Fibroblast of pulmonary artery (primary cell): ENCODE results near the gene PIEZO1.

Experiments used
- DNase-seq: peaks from one replicate; pipeline ENCODE4 v3.0.0-alpha.2; 2010; ENCODE audit warnings: low read depth
- H3K4me3 ChIP-seq: replicated peaks from 2 replicates; pipeline ENCODE4 v1.5.1; 2011; ENCODE audit warnings: low read depth, mild to moderate bottlenecking, control low read depth, low read length, moderate library complexity
- TF ChIP-seq, protein P1 (sequence below): IDR thresholded peaks from 2 replicates; pipeline ENCODE4 v1.5.1; 2011; ENCODE audit warnings: mild to moderate bottlenecking, control low read depth, low read length, inconsistent platforms; ENCODE audit errors: missing control alignments

Gene PIEZO1

DNA sequence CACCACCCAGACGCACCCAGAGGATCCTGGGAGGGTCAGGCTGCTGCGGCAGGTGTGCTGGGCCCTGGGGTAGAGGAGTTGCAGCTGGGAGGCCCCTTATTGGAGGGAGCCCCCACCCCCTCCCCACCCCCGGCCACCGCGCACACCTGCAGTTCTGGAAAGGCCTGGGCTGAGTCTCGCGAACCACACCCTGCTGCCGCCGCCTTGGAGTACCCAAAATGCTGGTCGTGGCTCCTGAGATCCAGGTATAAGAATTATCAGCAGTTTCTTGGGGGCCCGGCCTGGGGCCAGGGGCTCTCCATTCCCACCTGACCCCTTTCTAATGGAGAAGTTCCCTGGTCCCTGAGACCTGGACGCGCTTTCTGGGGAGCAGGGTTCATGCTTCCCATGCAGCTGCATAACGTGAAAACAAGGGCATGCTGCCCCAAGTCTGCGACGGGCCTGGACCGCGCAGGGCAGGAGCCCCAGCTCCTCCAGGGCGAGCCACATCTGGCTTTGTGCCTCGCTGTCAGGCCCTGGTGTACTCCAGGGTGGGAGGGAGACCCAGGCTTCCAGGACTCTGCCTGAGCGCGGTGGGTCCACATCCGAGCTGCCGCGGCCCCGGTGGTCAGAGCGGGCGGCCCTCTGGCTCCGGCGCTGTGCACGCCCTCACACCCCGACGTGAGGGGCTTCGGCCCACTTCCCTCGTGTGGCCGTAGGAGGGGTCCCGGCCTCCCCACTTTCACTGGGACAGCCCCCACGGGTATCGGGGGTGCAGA lies 91.4 kb downstream of the PIEZO1 start:
- TF ChIP-seq, protein P1, sequence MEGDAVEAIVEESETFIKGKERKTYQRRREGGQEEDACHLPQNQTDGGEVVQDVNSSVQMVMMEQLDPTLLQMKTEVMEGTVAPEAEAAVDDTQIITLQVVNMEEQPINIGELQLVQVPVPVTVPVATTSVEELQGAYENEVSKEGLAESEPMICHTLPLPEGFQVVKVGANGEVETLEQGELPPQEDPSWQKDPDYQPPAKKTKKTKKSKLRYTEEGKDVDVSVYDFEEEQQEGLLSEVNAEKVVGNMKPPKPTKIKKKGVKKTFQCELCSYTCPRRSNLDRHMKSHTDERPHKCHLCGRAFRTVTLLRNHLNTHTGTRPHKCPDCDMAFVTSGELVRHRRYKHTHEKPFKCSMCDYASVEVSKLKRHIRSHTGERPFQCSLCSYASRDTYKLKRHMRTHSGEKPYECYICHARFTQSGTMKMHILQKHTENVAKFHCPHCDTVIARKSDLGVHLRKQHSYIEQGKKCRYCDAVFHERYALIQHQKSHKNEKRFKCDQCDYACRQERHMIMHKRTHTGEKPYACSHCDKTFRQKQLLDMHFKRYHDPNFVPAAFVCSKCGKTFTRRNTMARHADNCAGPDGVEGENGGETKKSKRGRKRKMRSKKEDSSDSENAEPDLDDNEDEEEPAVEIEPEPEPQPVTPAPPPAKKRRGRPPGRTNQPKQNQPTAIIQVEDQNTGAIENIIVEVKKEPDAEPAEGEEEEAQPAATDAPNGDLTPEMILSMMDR, result no peak
- DNase-seq, result no peak

DNA sequence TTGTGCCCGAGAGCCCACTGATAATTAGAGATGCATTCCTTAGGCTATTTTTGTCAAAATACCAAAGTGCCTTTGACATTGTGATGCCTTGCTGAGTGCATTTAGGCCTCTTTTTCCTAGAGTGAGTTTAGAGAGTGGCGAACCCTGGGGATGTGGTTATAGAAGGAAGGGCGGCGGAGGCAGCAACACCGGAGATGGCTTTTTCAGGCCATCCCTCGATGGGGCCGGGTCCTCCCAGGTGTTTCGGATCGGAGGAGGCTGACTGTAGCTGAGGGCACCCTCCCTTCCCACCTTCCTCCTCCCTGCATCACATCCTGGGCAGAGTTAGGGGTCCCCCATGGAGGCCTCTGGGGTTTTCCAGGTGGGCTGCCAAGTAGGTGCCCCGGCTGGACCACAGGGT lies 92.2 kb downstream of the PIEZO1 start:
- DNase-seq, result no peak
- TF ChIP-seq, protein P1, result no peak
- no peak overlapping the region for H3K4me3 ChIP-seq

More for the DNA sequence above, 91.4 kb downstream of the PIEZO1 start:
- no peak overlapping the region for H3K4me3 ChIP-seq

DNA sequence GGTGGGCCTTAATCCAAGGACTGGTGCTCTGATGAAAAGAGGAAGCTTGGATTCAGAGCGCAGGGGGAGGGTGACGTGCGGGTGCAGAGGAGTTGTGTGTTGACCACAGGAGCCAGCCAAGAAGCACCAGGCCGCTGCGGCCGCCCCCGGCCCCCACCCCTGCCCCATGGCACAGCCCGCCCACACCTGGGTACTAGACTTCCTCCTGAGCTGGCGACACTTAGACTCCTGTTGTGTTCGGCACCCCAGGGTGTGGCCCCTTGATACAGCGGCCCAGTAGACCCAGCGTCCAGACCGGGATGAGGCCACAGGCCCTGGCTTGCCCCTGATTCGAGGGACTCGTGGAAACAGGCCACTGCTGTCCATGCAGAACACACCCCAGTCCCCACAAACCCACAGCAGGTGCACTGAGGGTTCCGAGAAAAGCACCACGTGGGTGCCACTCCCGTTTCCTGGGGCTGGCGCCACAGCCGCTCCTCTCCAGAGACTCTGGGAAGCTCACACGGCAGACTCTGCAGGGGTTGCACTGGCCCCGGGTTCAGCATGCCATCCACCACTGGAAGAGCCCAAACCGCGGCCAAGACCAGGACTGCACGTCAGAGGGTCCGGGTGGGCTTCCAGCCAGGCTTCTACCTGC lies 93.0 kb downstream of the PIEZO1 start:
- H3K4me3 ChIP-seq, result no peak overlapping the region
- no peak for DNase-seq
- TF ChIP-seq, protein P1, result no peak

DNA sequence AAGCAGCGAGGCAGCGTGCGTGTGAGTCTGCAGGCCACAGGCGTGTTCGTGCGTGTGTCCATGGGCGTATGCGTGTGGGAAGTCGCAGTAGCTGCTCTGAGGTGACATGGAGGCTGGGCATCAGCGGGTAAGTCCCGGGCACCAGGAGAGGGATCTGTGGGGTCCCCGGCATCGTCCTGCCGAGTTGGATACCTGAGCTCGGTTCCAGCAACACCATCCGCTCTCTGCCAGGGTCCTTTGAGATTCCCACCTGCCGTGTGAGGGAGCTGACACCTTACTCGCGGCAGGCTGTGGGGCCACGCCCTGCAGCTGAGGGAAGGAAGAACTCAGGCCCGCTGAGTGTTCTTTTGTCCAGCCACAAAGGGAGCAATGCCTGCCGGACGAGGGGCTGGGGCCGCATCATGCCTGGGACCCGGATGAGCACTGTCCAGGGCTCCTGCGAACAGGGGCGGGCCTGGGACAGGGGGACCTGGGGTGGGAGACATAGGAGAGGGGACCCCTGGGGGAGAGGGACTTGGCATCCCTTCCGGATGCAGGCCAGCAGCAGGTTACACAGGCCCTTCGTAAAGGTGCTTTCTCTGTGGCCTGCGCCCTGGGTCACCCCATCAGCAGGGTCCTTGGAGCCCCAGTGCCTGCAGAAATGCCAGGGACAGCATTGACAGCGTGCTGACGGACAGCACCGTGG lies 93.7 kb downstream of the PIEZO1 start:
- DNase-seq, result no peak
- H3K4me3 ChIP-seq, result no peak overlapping the region
- TF ChIP-seq, protein P1, result no peak

DNA sequence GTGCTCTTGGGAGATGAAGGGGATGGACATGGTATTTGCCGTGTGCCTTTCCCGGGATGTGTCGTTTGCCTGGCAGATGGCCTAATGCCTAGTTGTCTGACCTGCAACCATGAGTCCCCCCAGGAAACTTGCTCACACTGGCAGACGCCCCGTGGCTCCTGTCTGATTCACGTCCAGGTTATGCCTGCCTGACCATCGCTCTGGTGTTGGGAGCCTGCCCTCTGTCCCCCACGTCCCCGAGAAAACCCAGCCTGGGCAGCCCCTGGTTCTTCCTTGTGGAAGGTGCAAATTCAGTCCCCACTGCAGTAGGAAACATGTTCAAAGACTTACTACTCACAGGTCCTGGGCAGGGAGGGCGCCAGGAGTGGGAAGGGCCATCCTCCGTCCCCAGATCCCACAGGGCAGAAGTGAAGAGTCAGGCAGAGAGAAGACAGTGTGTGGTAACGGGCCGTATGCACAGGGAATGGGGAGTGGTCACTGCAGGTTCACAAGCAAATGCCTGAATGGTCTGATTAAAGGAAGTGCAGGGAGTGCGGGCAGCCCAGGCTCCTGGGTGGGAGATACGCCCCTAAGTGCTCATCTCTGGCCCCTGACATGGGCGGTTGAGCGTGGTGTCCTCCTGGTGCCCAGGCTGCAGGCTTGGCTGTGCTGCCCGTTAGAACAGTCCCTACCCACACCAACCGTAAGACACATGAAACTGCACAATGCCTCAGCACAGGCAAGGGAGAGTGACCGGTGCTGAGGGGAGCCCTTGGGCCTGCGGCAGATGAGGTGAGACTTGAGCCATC lies 94.5 kb downstream of the PIEZO1 start:
- no peak overlapping the region for H3K4me3 ChIP-seq
- TF ChIP-seq, protein P1, result no peak
- no peak for DNase-seq

DNA sequence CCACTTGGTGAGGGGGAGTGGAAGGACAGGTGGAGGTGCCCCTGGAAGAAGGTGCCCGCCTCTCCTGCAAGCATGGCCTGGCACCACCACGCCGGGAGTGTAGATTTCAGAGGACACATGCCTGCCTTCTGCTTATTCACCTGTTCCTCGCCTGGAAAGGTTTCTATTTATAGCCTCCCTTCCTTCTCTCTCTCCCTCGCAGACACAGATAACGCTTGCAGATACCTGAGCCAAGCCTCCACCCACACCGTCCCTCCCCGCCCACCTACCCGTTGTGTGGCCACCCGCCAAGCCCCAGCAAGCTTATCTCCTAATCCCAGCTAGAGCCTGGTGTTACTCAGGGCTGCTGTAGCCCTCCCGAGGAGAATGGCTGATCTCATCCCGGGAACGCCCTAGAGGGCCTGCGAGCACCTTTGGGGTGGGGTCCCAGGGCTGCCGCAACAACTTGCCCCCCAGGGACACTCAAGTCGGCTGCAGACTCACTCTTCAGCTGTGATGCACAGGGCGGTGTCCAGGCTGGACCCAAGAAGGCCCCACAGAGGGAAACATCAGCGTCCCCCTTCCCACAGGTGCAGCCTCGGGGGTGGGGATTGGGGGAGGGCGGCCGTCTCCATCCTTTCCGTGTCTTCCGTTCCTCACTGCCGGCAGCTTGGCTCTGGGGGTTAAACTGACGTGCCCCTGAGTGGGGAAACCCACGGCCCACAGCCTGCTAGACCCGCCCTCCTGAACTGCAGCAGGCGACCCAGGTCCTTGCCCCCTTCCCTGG lies 96.8 kb downstream of the PIEZO1 start:
- DNase-seq, result no peak
- TF ChIP-seq, protein P1, result no peak
- no peak overlapping the region for H3K4me3 ChIP-seq
